ENCODE data around the gene FEM1C.

FEM1C gene

DNA sequence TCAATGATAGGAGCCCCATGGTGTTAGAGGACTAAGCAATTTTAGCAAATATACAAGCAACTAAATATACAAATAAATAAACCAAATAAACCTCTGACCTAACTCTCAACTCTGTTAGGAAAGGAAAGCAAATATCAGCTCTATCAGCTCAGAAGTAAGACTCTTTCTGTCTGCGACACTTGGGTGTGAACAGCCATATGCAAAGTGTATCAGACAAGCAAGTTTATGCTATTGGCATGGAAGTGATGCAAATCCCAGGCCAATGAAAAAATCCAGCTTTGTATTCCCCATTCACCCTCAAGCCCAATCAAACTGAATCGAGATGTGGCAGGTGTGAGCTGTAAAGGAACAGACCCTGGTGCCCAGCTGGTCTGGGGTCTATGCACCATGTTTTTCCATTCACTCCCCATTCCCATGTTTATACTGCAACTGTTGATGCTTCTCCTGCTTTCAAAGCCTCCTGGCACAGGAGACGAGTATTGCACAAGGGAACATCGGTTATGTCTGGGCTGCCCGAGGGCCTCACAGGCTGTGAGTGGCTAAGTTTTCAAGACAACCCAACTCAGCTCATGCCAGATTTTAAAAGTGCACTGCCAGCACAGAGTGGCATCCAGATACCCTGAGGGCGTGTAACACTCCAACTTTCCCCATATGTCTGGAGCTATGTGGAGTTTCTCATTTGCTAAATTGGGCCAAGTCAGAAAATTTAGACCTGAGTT is 73.1 kb downstream of the FEM1C start:
- DNase-seq, result no peak

DNA sequence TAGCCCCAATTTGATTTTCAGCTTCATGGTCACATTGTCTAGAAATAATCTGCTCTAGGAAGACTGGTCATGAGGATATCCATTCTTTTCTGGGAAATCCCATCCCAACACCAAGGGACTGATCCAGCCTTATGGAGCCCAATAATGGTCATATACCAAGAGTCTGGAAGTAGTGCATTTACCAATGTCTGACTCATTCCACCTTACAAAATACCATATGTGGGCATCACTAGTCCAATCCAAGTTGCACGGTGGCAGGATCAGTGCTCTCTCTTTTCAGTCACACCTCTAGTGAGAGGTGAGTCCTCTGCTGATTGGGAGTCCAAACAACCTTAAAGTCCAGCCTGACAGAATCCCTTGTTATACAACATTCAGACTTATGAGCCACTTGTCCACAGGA is 73.7 kb downstream of the FEM1C start:
- DNase-seq, result no peak

All from NCI-H1048 (cell line).